GM12874 (cell line): ENCODE measurements around the gene LECT2.

Experiments
- CTCF ChIP-seq: IDR thresholded peaks from 2 replicates; pipeline ENCODE4 v1.5.1; 2011; ENCODE audit warnings: low read depth, mild to moderate bottlenecking, control low read depth, low read length, moderate library complexity; ENCODE audit not compliant: insufficient read depth

Gene LECT2

GRCh38 chr5:135997673-135998335 lies 43.0 kb upstream of the LECT2 start:
- TF ChIP-seq CTCF = no peak

GRCh38 chr5:135996611-135997010 lies 41.8 kb upstream of the LECT2 start:
- TF ChIP-seq CTCF = no peak

- TF ChIP-seq CTCF = no peak
Observed at GRCh38 chr5:135995976-135996375, 41.2 kb upstream of the LECT2 start.

GRCh38 chr5:135993880-135994636 lies 39.3 kb upstream of the LECT2 start:
- no peak for TF ChIP-seq CTCF

- no peak for TF ChIP-seq CTCF
Observed at GRCh38 chr5:135993335-135993879, 38.6 kb upstream of the LECT2 start.

GRCh38 chr5:135991429-135991828 lies 36.6 kb upstream of the LECT2 start:
- no peak for TF ChIP-seq CTCF

GRCh38 chr5:135990528-135991255 lies 35.9 kb upstream of the LECT2 start:
- TF ChIP-seq CTCF = no peak
